Measurements from ENCODE around the gene CEP112. TPM values are rescaled to one million over a fixed set of nuclear protein-coding genes. Genes with fewer than 3 reads are reported as not detected.
A peak's percentile ranks its signal among the peaks of the same experiment; 100 is the strongest.

Gene CEP112
- total and polyA plus RNA-seq, 2 of the 13 experiments (the other 11 are each of a cell fraction or from before 2014, with no cell fraction given) = 1.2 to 3.4 TPM

GRCh38 chr17:66191593-66192377, at the start of gene CEP112 (continued):
- no peak for TF ChIP-seq TFE3 (CRISPR knock-in tag; IDR thresholded peaks at IDR 0.05)
- no peak for TF ChIP-seq FOXP1 (IDR thresholded peaks at IDR 0.05)
- TF ChIP-seq FOXP1 (CRISPR knock-in tag; IDR thresholded peaks at IDR 0.05) = no peak
- no peak for TF ChIP-seq RXRB (CRISPR knock-in tag; IDR thresholded peaks at IDR 0.05; ENCODE audit: borderline replicate concordance)
- TF ChIP-seq E2F2 (CRISPR knock-in tag; IDR thresholded peaks at IDR 0.05; ENCODE audit: borderline replicate concordance) = no peak; the same call in 1 of the 2 replicates
- no peak for TF ChIP-seq ZFYVE20 (CRISPR knock-in tag; IDR thresholded peaks at IDR 0.05; ENCODE audit: borderline replicate concordance, low read depth)
- no peak for TF ChIP-seq ZNF280B (CRISPR knock-in tag; IDR thresholded peaks at IDR 0.05; ENCODE audit: borderline replicate concordance)
- no peak for TF ChIP-seq GATA4 (IDR thresholded peaks at IDR 0.05; ENCODE audit: borderline replicate concordance, low read depth)
- no peak for TF ChIP-seq FOXM1 (CRISPR knock-in tag; IDR thresholded peaks at IDR 0.05)
- TF ChIP-seq ZNF350 (CRISPR knock-in tag; IDR thresholded peaks at IDR 0.05; ENCODE audit: borderline replicate concordance, low read depth) = no peak; the same call in 1 of the 2 replicates
- TF ChIP-seq PCBP1 (IDR thresholded peaks at IDR 0.05; ENCODE audit: borderline replicate concordance, low read depth, low read length) = 0 out of 2 replicates have a peak, but pooled peaks have one; percentile 33
- TF ChIP-seq SPEN (CRISPR knock-in tag; IDR thresholded peaks at IDR 0.05; ENCODE audit: low read depth) = peak; percentile 45; the same call in 1 of the 2 replicates
- TF ChIP-seq NFKBIZ (CRISPR knock-in tag; IDR thresholded peaks at IDR 0.05) = no peak
- TF ChIP-seq CENPBD1 (CRISPR knock-in tag; IDR thresholded peaks at IDR 0.05; ENCODE audit: borderline replicate concordance, low read depth) = 0 out of 2 replicates have a peak, but pooled peaks have one; percentile 18
- 0 out of 4 replicates have a peak, but pooled peaks of 1 of the 2 experiments have one; percentile 31 for TF ChIP-seq POLR2A (IDR thresholded peaks at IDR 0.05; ENCODE audit: insufficient read depth in 1 of 2, low read depth in 2 of 2, low read length in 2 of 2)
- no peak for TF ChIP-seq REXO4 (CRISPR knock-in tag; IDR thresholded peaks at IDR 0.05; ENCODE audit: borderline replicate concordance)
- TF ChIP-seq ZNF639 (CRISPR knock-in tag; conservative IDR thresholded peaks at IDR 0.05) = 0 out of 2 replicates have a peak, but pooled peaks have one; percentile 18
- no peak for TF ChIP-seq RAD21 (CRISPR knock-in tag; IDR thresholded peaks at IDR 0.05)
- no peak for TF ChIP-seq ZNF367 (CRISPR knock-in tag; IDR thresholded peaks at IDR 0.05; ENCODE audit: borderline replicate concordance)
- peak; percentile 65 for TF ChIP-seq HNRNPLL (IDR thresholded peaks at IDR 0.05; ENCODE audit: low read depth, low read length, poor library complexity, severe bottlenecking)
- no peak for TF ChIP-seq ZBTB44 (CRISPR knock-in tag; IDR thresholded peaks at IDR 0.05)
- no peak for TF ChIP-seq NCOA5 (CRISPR knock-in tag; IDR thresholded peaks at IDR 0.05)

All from HepG2 (cell line).